Fibroblast of villous mesenchyme (primary cell): ENCODE measurements around the gene METTL27. TPM values are rescaled to one million over a fixed set of nuclear protein-coding genes. Genes with fewer than 3 reads are reported as not detected.

Source experiments
- DNase-seq: peaks from one replicate; pipeline ENCODE4 v3.0.0-alpha.2; 2010; ENCODE audit warnings: low read depth
- H3K4me3 ChIP-seq: 2 replicates; pipeline ENCODE4 v1.5.1; 2011; ENCODE audit warnings: low read depth, mild to moderate bottlenecking, low read length
- CTCF ChIP-seq: IDR thresholded peaks from 2 replicates; pipeline ENCODE4 v1.5.1; 2012; ENCODE audit warnings: low read depth, mild to moderate bottlenecking, low read length; ENCODE audit not compliant: insufficient read depth
- total RNA-seq: library from RNA; depleted of rRNA; stranded (reverse); fragments of >200 nt; gene quantifications from 2 replicates; pipeline ENCODE4 v1.2.3, GENCODE V29; 2012

METTL27 gene
- total RNA-seq, 1 donor, result 2.6 TPM

- DNase-seq, result peak; percentile 73
- TF ChIP-seq CTCF, result no peak
Observed at GRCh38 chr7:73844848-73845460, 2.6 kb upstream of the METTL27 start.

GRCh38 chr7:73844131-73844547, 1.8 kb upstream of the METTL27 start:
- no peak overlapping the region for H3K4me3 ChIP-seq
- DNase-seq, result no peak
- no peak for TF ChIP-seq CTCF

More at GRCh38 chr7:73844848-73845460, 2.6 kb upstream of the METTL27 start:
- no peak overlapping the region for H3K4me3 ChIP-seq

DNA sequence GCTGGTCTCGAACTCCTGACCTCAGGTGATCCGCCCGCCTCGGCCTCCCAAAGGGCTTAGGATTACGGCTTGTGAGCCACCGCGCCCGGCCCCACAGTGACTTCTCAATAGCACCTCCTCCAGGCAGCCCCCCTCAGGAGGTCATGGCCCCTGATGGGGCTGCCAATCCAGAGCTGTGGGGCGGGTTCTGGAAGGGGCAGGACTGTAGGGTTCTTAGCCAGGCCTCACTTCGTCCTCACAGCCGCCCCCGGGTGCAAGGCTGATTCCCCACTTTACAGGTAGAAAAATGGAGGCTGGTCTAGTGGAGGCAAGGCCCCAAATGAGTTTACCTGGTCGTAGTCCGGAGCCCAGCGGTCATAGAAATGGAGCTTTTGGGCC, 638 bp downstream of the METTL27 start:
- DNase-seq, result no peak

GRCh38 chr7:73840715-73841379, 1.5 kb downstream of the METTL27 start:
- no peak for TF ChIP-seq CTCF
- H3K4me3 ChIP-seq, result no peak overlapping the region
- DNase-seq, result no peak

More for the DNA sequence above, 638 bp downstream of the METTL27 start:
- no peak for TF ChIP-seq CTCF
- peak overlapping the region; percentile 70 for H3K4me3 ChIP-seq

DNA sequence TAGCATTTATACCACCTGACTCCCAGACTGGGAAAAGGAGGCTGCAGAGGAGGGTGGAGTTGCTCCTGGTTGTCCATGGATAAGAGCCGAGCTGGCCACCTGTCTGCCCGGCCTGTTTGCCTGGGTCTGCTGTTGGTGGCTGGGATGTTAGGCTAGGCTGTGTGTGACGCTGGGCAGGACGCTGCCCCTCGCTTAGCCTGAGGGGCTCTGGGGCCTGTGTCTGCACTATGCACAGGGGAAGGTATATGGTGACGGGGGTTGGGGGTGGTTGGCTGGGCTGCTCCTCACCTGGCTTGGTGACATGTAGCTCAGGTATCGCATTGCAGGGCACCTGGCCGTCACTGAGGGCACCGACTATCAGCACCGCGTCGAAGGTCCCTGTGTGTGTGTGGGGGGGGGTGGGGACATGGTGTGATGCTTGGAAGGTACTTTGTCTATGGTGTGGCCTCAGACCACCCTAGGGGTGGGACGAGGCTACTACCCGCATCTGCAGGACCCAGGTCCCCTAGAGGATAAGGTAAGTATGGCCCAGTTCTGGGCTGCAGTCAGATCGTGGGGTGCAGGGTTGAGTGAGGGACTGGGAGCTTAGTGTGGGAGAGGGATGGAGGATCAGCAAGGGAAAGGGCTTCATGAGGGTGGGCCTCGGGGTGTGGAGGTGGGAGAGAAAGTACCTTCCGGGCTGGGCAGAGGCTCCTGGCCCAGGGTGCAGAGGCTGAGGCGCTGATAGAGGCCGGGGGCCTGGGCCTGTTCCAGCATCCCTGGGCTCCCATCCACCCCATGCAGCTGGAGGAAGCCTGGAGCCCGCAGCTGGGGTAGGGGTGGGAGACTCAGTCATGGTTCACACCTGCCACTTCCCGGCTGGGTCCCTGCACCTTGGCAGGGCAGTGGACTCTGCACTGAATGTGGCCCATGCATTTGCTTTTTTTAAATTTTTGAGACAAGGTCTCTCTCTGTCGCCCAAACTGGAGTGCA, 2.3 kb downstream of the METTL27 start:
- no peak for TF ChIP-seq CTCF
- H3K4me3 ChIP-seq, result no peak overlapping the region
- DNase-seq, result no peak

- DNase-seq, result no peak
- no peak overlapping the region for H3K4me3 ChIP-seq
- TF ChIP-seq CTCF, result no peak
Observed at GRCh38 chr7:73839290-73839689, 3.0 kb downstream of the METTL27 start.
